Erythroblast (primary cell): ENCODE data around the gene CISTR.
A peak's percentile ranks its signal among the peaks of the same experiment; 100 is the strongest.
"Not testable (repeated sequence)": the region's sequence is repeated elsewhere in the genome, so short reads cannot be mapped to it uniquely, and the experiment has no call there.

Source experiments
- DNase-seq, 2 experiments: peaks; one replicate each; lab custom pipeline; 2025; lab: John Stamatoyannopoulos, UW
- GATA1 ChIP-seq: IDR thresholded peaks from 2 replicates; pipeline ENCODE4 v1.6.1; 2011; ENCODE audit warnings: low read depth, mild to moderate bottlenecking, control low read depth, low read length, moderate library complexity
- POLR2A ChIP-seq: IDR thresholded peaks from 2 replicates; pipeline ENCODE4 v1.6.1; 2011; ENCODE audit warnings: mild to moderate bottlenecking, low read length

Gene CISTR

GRCh38 chr12:53777412-53777811 is 25.6 kb upstream of the CISTR start:
- no peak for TF ChIP-seq GATA1
- no peak for TF ChIP-seq POLR2A
- no peak for DNase-seq

GRCh38 chr12:53776872-53777271 is 25.1 kb upstream of the CISTR start:
- no peak for DNase-seq
- TF ChIP-seq GATA1 (no peak), POLR2A (no peak)

GRCh38 chr12:53775478-53776145 is 23.8 kb upstream of the CISTR start:
- no peak for DNase-seq
- TF ChIP-seq GATA1 (no peak), POLR2A (no peak)

GRCh38 chr12:53770281-53770680 is 18.5 kb upstream of the CISTR start:
- TF ChIP-seq POLR2A = no peak
- TF ChIP-seq GATA1 = no peak
- no peak for DNase-seq

GRCh38 chr12:53768976-53769375 is 17.2 kb upstream of the CISTR start:
- TF ChIP-seq POLR2A (no peak), GATA1 (no peak)
- no peak for DNase-seq

- no peak for TF ChIP-seq GATA1
- no peak for TF ChIP-seq POLR2A
- no peak for DNase-seq
Observed at GRCh38 chr12:53766881-53767280, 15.1 kb upstream of the CISTR start.

- no peak for DNase-seq
- TF ChIP-seq POLR2A = no peak
- no peak for TF ChIP-seq GATA1
Observed at GRCh38 chr12:53765891-53766290, 14.1 kb upstream of the CISTR start.

GRCh38 chr12:53764615-53765014 is 12.8 kb upstream of the CISTR start:
- no peak for TF ChIP-seq GATA1
- DNase-seq = no peak

GRCh38 chr12:53762793-53763192 is 11.0 kb upstream of the CISTR start:
- DNase-seq = not testable (repeated sequence)

GRCh38 chr12:53761306-53761705 is 9.5 kb upstream of the CISTR start:
- TF ChIP-seq POLR2A (no peak), GATA1 (no peak)
- no peak for DNase-seq

- TF ChIP-seq POLR2A = no peak
- no peak for TF ChIP-seq GATA1
Observed at GRCh38 chr12:53759261-53759660, 7.5 kb upstream of the CISTR start.

GRCh38 chr12:53758730-53759103 is 6.9 kb upstream of the CISTR start:
- no peak for TF ChIP-seq GATA1
- no peak for TF ChIP-seq POLR2A
- no peak for DNase-seq

More at GRCh38 chr12:53759261-53759660, 7.5 kb upstream of the CISTR start:
- no peak for DNase-seq

- TF ChIP-seq POLR2A = no peak
- TF ChIP-seq GATA1 = no peak
- no peak for DNase-seq
Observed at GRCh38 chr12:53758081-53758729, 6.4 kb upstream of the CISTR start.

- DNase-seq = peak; percentile 63 to 78
- no peak for TF ChIP-seq GATA1
- no peak for TF ChIP-seq POLR2A
Observed at GRCh38 chr12:53757101-53757770, 5.5 kb upstream of the CISTR start.

GRCh38 chr12:53756300-53757100 is 4.7 kb upstream of the CISTR start:
- DNase-seq = no peak
- TF ChIP-seq GATA1 (no peak), POLR2A (no peak)
